ENCODE measurements around the gene KLK13.

Gene KLK13

DNA sequence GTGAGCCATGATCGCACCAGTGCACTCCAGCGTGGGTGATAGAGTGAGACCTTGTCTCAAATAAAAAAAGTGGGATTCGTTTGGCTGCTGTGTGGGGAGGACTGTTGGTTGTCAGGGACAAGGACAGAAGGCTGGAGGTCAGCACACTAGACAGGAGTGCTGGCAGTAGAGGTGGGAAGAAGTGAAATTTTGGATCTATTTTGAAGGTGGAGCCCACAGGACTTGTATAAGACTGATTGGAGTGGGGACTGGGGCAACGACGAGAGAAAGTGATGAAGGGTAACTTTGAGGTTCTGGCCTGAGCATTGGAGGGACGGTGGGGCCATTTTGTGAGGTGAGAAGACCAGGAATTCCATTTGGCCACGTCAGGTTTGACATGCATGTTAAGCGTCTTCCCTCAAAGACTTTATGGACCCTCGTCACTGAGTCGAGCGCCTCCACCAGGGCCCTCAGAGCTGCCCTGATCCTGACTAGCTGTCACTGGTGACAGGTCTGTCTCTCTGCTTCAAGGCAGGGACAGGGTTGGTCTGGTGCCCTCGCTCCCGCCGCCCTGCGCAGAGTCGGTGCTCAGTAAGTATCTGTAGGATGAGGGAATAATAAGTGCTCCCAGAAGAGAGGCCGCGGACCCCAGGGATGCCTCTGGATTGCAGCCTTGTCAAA, 42.6 kb upstream of the KLK13 start:
- TF ChIP-seq, protein P1, sequence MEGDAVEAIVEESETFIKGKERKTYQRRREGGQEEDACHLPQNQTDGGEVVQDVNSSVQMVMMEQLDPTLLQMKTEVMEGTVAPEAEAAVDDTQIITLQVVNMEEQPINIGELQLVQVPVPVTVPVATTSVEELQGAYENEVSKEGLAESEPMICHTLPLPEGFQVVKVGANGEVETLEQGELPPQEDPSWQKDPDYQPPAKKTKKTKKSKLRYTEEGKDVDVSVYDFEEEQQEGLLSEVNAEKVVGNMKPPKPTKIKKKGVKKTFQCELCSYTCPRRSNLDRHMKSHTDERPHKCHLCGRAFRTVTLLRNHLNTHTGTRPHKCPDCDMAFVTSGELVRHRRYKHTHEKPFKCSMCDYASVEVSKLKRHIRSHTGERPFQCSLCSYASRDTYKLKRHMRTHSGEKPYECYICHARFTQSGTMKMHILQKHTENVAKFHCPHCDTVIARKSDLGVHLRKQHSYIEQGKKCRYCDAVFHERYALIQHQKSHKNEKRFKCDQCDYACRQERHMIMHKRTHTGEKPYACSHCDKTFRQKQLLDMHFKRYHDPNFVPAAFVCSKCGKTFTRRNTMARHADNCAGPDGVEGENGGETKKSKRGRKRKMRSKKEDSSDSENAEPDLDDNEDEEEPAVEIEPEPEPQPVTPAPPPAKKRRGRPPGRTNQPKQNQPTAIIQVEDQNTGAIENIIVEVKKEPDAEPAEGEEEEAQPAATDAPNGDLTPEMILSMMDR (conservative IDR thresholded peaks at IDR 0.05; ENCODE audit: low read depth, low read length): no peak
- peak; percentile 21 for DNase-seq (ENCODE audit: low read depth)
- peak overlapping the region; percentile 84 for H3K4me3 ChIP-seq (ENCODE audit: low read depth, low read length)

DNA sequence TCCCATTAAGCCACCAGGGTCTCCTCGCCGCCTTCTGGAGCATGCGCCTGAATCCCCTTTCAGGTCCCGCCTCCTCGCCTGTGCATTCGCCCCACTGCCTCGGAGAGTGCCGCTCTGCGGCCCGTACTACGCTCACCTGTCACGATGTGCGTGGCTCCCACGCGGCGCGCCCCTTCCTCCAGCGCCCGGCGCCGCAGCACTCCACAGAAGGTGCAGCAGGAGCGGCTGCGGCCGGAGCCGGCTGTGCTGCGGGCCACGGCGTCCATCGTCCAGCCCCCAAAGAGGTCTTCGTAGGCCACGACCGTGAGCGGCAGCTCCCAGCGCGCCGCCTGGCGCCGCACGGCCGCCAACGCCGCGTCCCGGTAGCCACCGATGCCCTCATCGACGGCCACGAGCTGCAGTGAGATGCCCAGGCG, 39.0 kb upstream of the KLK13 start:
- TF ChIP-seq, protein P1 (conservative IDR thresholded peaks at IDR 0.05; ENCODE audit: low read depth, low read length): no peak
- no peak for DNase-seq (ENCODE audit: low read depth)
- peak overlapping the region; percentile 14 for H3K4me3 ChIP-seq (ENCODE audit: low read depth, low read length)

DNA sequence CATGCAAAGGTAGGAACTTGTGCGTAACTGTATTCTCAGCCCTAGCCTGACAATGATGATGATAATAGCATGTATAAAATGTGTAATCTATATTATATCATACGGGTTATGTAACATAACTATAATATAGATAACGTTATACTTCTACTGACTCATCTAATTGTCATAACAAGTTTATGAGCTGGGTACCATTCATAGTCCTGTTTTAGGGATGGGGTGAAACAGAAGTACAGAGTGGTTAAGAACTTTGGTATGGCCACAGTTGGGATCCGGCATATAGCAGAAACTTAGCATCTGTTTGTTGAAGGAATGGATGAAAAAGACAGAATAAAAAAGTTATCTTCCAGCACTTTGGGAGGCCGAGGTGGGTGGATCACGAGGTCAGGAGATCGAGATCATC, 38.1 kb upstream of the KLK13 start:
- TF ChIP-seq, protein P1 (conservative IDR thresholded peaks at IDR 0.05; ENCODE audit: low read depth, low read length): no peak

DNA sequence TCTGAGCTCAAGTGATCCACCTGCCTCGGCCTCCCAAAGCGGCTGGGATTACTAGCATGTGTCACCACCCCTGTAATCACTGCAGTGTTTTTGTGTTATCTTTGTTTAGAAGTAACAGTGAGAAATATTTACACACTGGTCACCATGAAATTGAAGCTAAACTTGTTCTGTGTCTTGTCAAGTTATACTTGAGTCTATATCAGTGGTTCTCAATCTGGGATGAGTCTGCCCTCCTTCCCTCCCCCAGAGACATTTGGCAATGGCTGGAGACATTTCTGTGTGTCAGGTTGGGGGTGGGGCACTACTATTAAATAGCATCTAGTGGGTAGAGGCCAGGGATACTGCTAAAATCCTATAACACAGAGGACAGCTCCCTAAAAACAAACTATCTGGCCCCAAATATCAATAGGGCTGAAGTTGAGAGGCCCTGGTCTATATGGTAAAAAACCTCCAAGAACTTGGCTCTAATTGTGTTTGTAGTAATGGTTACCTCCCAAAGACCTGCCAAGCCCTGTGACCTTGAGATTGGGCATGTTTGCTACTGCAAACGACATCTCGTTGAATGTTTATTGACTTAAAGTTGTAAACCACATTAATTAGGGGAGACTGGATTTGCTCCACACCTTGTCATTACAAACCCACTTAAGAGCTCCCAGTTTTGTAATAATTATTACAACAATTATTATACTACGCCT, 36.4 kb upstream of the KLK13 start:
- H3K4me3 ChIP-seq (ENCODE audit: low read depth, low read length): no peak overlapping the region
- no peak for DNase-seq (ENCODE audit: low read depth)
- TF ChIP-seq, protein P1 (conservative IDR thresholded peaks at IDR 0.05; ENCODE audit: low read depth, low read length): no peak

More for the DNA sequence above, 38.1 kb upstream of the KLK13 start:
- H3K4me3 ChIP-seq (ENCODE audit: low read depth, low read length): no peak overlapping the region
- DNase-seq (ENCODE audit: low read depth): no peak

DNA sequence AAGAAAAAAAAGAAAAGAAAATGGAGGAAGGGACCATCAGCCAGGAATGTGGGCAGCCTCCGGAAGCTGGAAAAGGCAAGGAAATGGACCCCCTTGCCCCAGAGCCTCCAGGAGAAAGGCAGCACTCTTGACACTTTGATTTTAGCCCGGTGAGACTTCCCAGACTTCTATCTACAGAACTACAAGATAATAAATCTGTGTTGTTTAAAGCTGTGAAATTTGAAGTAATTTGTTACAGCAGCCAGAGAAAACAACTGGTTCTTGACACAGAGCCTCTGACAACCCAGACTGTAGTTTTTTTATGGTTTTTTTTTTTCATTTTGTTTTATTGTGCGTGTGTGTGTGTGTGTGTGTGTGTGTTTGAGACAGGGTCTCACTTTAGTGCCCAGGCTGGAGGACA, 35.7 kb upstream of the KLK13 start:
- TF ChIP-seq, protein P1 (conservative IDR thresholded peaks at IDR 0.05; ENCODE audit: low read depth, low read length): no peak
- no peak for DNase-seq (ENCODE audit: low read depth)
- no peak overlapping the region for H3K4me3 ChIP-seq (ENCODE audit: low read depth, low read length)

DNA sequence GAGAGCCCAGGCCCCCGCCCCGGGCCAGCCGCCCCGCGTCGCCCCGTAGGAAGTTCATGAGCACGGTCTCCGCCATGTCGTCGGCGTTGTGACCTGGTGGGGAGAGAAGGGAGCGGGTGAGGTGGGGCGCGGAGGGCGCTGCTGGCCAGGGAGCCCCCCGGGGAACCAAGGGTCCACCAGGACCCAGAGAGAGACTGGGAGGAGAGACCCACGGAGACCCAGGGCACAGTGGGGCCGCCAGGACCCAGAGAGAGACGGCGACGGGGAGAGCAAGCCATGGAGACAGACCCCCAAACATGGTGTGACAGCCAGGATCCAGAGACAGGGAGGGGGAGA, 34.1 kb upstream of the KLK13 start:
- DNase-seq (ENCODE audit: low read depth): no peak
- TF ChIP-seq, protein P1 (conservative IDR thresholded peaks at IDR 0.05; ENCODE audit: low read depth, low read length): no peak
- H3K4me3 ChIP-seq (ENCODE audit: low read depth, low read length): no peak overlapping the region

Data from choroid plexus epithelial cell (primary cell).